Natural killer cell treated with Interleukin-12 subunit alpha and Interleukin-12 subunit beta and Interleukin-15 and Interleukin-18, amount 100 ng/mL, for 72 hours (primary cell): ENCODE measurements around the gene UGT1A5. TPM values are rescaled to one million over a fixed set of nuclear protein-coding genes. Genes with fewer than 3 reads are reported as not detected.

Experiments
- ATAC-seq, 2 donors: fragments of 150-1000 bp; cut with Tn5 transposase in 1 of 2; sonication (Bioruptor Pico), chemical (Tn5 transposase) in 1 of 2; 2 replicates each; pipeline ENCODE4 v1.10.0; 2021
- DNase-seq: peaks from one replicate; pipeline ENCODE4 v3.0.0; 2022; ENCODE audit warnings: low spot score
- H3K27ac Mint-ChIP-seq, 2 donors: 1 replicate in 1 of 2; 2 replicates in 1 of 2; pipeline ENCODE4 v1.8.0; 2022; ENCODE audit warnings: mixed read lengths in 2 of 2, mild to moderate bottlenecking in 1 of 2, moderate library complexity in 1 of 2
- H3K27me3 Mint-ChIP-seq, 2 donors: 1 replicate in 1 of 2; 2 replicates in 1 of 2; pipeline ENCODE4 v1.8.0; 2022; ENCODE audit warnings: mixed read lengths in 2 of 2
- H3K36me3 Mint-ChIP-seq: one replicate; pipeline ENCODE4 v1.8.0; 2022; ENCODE audit warnings: mixed read lengths
- H3K4me1 Mint-ChIP-seq, 2 donors: 1 replicate in 1 of 2; 2 replicates in 1 of 2; pipeline ENCODE4 v1.8.0; 2022; ENCODE audit warnings: low read depth in 2 of 2, mixed read lengths in 2 of 2, mild to moderate bottlenecking in 1 of 2
- H3K4me3 Mint-ChIP-seq: one replicate; pipeline ENCODE4 v1.8.0; 2022; ENCODE audit warnings: mixed read lengths
- H3K9me3 Mint-ChIP-seq: 2 replicates; pipeline ENCODE4 v1.8.0; 2022; ENCODE audit warnings: mixed read lengths
- total RNA-seq, 2 donors: library from RNA; stranded (reverse); gene quantifications; one replicate each; pipeline ENCODE4 v1.2.3, GENCODE V29; 2022

UGT1A5 gene
- total RNA-seq, 2 donors from 2014 or later = not detected

DNA sequence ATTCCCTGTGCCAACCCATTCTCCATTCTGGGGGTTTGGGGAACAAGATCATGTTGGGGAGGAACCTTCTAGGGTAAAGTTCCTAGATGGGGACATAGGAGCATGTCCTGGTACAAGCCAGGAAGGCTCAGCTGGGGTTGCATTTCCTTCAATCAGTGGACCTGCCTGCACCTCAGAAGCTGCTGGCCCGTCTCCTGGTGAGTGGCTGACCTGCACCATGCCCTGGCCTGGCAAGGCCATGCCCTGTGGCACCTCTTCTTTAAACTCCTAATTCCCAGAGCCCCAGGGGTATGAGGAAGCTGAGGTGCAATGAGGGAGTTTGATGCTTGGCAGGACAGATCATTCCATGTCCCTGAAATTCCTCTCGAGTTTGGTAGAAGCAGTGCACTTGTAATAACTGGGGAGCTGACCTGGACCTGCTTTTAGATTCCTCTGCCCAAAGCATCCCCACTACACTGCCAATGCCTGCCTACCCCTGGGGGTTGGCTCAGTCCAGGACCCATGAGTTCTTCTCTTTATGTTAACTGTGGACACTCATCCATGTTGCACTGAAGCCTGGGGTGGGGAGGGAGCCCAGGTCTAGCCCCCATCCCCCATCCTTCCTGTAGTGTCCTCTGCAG, 90.7 kb downstream of the UGT1A5 start:
- H3K36me3 Mint-ChIP-seq = no peaks in the 10 kb centered on the region
- H3K4me3 Mint-ChIP-seq = no peak overlapping the region
- DNase-seq (no peak), ATAC-seq (no peak)
- H3K27ac Mint-ChIP-seq = no peak overlapping the region
- H3K9me3 Mint-ChIP-seq = no peaks in the 10 kb centered on the region
- peaks cover 12 to 42% of the 10 kb centered on the region in 2 donors for H3K27me3 Mint-ChIP-seq
- peaks cover 0 to 3% of the 10 kb centered on the region in 2 donors for H3K4me1 Mint-ChIP-seq

DNA sequence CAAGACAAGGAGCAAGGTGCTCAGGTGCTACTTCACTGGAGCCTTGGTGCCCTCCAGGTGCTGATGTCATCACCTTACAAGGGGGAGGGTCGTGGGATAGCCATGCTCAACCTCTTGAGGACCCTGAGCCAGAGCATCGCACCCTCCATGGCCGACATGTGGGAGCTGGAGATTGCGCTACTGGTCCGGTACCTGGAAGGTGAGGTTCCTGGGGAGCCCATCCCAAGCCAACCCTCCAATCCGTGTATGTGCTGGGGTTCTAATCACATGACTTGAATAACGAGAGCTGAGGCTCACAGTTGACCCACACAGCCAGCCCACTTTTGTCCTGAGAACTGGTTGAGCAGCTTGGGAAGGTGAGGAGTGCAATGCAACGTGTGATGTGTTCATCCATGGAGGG, 91.3 kb downstream of the UGT1A5 start:
- H3K36me3 Mint-ChIP-seq = no peaks in the 10 kb centered on the region
- peaks cover 11 to 42% of the 10 kb centered on the region in 2 donors for H3K27me3 Mint-ChIP-seq

DNA sequence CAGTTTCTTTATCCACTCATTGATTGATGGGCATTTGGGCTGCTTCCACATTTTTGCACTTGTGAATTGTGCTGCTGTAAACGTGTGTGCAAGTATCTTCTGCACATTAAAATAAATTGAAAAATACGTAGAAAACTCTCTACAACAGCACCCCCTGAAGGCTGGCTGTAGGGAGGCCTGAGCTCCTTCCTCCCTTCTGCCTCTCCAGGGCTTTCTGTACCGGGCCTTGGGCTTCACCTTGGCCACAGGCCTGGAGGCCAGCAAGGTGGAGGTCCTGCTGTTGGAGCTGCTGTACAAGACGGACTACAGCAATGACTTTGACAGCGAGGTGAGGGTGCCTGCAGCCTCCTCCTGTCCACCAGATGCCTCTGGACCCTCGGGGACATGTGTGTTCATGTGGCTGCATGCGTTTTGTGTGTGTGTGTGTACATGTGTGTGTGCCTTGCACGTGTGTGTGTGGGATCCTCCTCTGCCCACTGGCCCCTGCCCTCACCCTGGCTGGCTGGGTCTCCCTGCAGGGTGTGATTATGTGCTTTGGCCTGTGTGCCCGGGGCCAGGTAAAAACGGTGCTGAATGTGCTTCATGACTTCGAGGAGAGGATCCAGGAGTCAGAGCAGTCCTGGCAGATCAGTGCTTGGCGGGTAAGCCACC, 94.6 kb downstream of the UGT1A5 start:
- ATAC-seq (no peak), DNase-seq (peak; percentile 60)
- H3K9me3 Mint-ChIP-seq = no peaks in the 10 kb centered on the region
- no peaks in the 10 kb centered on the region for H3K36me3 Mint-ChIP-seq
- no peak overlapping the region for H3K27ac Mint-ChIP-seq
- no peak overlapping the region for H3K4me3 Mint-ChIP-seq
- no peaks in the 10 kb centered on the region for H3K4me1 Mint-ChIP-seq
- H3K27me3 Mint-ChIP-seq = peaks cover 17 to 40% of the 10 kb centered on the region in 2 donors

More for the DNA sequence above, 91.3 kb downstream of the UGT1A5 start:
- DNase-seq = no peak
- Mint-ChIP-seq H3K4me1 (peaks cover 0 to 3% of the 10 kb centered on the region in 2 donors), H3K27ac (no peak overlapping the region), H3K9me3 (no peaks in the 10 kb centered on the region), H3K4me3 (no peak overlapping the region)
- ATAC-seq = no peak

DNA sequence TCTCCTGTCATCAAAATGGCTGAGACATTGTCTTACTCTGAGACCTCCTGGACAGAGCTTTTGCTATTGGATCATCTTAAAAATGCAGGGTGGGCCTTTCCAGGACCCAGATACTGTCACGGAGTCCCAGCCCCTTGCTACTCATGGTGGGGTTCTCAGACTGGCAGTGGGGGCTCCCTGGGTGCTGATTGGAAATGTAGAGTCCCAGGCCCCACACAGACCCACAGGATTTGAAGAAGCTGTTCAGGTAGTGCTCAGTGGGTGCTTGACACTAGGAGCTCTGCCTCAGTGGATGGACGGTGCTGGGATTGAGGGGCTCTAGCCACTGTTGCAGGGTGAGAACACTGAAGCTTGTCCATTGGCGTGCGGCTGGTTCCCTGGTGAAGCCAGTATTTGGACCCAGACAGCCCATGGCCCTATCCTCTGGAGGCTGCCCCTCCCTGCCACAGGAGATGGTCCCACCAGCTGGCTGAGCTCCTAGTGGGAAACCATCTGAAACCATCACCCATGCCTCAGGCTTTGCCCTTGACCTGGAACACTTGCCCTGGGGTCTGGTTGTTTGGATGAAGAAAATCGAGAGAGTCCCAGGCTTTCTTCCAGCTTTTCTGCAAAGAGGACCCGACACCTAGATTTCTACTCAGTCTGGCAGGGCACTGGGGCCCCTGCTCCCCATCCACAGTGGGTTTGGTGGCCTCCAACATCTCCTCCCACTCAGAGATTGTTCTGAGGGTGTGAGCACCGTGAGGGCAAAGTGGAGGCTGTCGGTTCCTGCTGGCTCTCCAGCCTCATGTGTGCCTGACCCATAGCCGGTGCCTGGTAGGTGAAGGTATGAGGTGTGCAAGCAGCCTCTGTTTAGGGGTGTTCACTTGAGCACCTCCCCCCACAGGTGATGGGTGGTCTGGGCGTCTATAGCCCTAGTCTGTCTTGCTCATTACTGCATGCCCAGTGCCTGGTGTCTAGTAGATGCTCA, 95.5 kb downstream of the UGT1A5 start:
- Mint-ChIP-seq H3K36me3 (no peaks in the 10 kb centered on the region), H3K4me3 (no peak overlapping the region), H3K9me3 (no peaks in the 10 kb centered on the region), H3K4me1 (no peaks in the 10 kb centered on the region), H3K27me3 (peaks cover 18 to 32% of the 10 kb centered on the region in 2 donors), H3K27ac (no peak overlapping the region)
- ATAC-seq (no peak), DNase-seq (peak; percentile 42)

DNA sequence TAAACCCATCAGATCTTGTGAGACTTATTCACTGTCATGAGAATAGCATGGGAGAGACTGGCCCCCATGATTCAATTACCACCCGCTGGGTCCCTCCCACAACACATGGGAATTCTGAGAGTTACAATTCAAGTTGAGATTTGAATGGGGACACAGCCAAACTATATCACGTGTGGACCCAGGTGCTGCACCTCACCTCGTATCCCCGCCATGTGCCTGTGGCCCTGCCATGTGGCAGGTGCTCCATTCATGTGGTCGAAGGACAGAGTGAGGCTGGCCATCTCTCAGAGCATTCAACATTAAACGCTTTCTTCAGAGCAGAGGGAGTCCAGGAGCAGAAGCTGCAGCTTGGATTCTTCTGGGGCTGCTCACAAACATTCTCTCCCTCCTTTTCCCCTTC, 97.7 kb downstream of the UGT1A5 start:
- Mint-ChIP-seq H3K27me3 (peaks cover 24 to 25% of the 10 kb centered on the region in 2 donors), H3K4me3 (no peak overlapping the region), H3K4me1 (no peaks in the 10 kb centered on the region), H3K9me3 (no peaks in the 10 kb centered on the region), H3K27ac (no peak overlapping the region), H3K36me3 (no peaks in the 10 kb centered on the region)
- DNase-seq (peak; percentile 2), ATAC-seq (no peak)

DNA sequence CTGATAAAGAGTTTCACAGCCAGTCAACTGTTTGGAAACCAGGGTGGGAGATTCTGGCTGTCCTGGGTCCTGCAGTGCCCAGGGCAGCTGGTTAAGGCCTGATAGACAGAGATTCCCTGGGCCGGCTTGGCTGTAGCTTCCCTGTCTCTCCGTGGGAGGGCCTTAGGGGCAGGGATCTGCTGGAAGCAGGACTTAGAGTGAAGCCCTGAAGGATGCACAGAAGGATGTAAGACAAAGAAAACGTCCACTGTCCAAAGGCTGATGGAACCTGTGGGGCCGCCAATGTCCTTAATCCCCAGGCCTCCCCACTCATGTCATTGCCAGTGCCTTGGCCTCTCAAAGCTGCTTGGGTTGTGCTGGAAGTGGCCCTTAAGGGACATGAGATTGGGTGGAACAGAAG, 98.4 kb downstream of the UGT1A5 start:
- H3K9me3 Mint-ChIP-seq = no peaks in the 10 kb centered on the region
- DNase-seq = peak; percentile 34
- H3K27ac Mint-ChIP-seq = no peak overlapping the region
- no peaks in the 10 kb centered on the region for H3K36me3 Mint-ChIP-seq
- no peak overlapping the region for H3K4me3 Mint-ChIP-seq
- H3K4me1 Mint-ChIP-seq = no peaks in the 10 kb centered on the region
- peaks cover 23 to 24% of the 10 kb centered on the region in 2 donors for H3K27me3 Mint-ChIP-seq
- ATAC-seq = no peak

DNA sequence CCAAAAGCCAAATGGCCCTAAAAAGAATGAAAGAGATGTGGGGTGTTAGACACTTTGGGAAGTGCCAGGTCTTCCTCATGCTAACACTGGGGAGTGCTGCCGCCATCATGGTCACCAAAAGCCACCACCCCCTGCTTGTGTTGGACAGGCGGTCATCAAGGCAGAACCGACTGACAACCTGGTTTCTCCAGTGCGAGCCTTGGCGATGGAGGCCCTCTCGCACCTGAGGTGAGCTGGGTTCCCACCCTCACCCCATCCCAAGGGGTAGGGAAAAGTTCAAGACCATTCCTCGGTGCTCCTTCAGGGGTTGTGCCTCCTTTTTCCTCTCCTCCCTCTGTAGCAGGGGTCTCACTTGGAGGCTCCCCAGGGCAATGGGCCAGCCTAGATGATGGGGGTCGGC, 99.0 kb downstream of the UGT1A5 start:
- no peaks in the 10 kb centered on the region for H3K4me1 Mint-ChIP-seq
- DNase-seq = peak; percentile 20
- no peak overlapping the region for H3K27ac Mint-ChIP-seq
- ATAC-seq = no peak
- H3K36me3 Mint-ChIP-seq = no peaks in the 10 kb centered on the region
- H3K4me3 Mint-ChIP-seq = no peak overlapping the region
- H3K9me3 Mint-ChIP-seq = no peaks in the 10 kb centered on the region
- peaks cover 23 to 27% of the 10 kb centered on the region in 2 donors for H3K27me3 Mint-ChIP-seq

DNA sequence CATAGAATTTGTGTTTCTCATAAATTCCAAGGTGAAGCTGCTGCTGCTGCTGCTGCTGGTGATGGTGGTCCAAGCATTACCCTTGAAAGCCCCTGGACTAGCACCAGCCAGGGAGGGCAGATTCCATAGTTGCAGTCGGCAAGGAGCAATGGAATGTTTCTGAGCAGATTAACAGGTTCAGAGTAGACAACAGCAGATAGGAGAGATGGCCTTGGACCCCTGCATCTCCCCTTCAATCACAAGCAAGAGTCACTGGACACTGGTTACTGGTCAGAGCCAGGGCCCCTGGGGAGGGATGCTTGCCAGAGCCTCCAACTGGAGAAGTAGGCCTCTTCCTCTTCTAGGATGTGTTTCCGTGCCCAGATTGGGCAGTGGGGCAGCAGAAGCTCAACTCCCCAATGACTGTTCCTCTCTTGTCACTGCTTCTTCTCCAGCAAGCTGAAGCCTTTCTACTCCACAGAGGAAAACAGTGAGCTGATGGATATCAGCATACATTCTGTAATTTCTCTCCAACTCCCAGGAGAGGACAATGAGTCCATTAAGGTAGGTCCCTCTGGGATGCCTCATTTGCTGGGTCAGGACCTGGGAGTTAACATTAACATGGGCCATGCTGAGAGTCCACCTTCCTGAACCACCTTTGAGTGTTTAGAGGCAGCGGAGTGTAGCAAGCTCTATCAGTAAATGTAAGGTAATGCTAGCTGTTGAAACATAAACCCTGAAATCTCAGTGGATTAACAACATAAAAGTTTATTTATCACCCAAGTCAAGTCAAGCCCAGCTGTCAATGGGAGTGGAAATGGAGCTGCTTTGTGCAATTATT, 100.7 kb downstream of the UGT1A5 start:
- ATAC-seq = no peak
- no peak overlapping the region for H3K27ac Mint-ChIP-seq
- H3K4me1 Mint-ChIP-seq = no peaks in the 10 kb centered on the region
- DNase-seq = peak; percentile 25
- H3K4me3 Mint-ChIP-seq = no peak overlapping the region
- H3K36me3 Mint-ChIP-seq = no peaks in the 10 kb centered on the region
- H3K27me3 Mint-ChIP-seq = peaks cover 27 to 30% of the 10 kb centered on the region in 2 donors
- H3K9me3 Mint-ChIP-seq = no peaks in the 10 kb centered on the region

DNA sequence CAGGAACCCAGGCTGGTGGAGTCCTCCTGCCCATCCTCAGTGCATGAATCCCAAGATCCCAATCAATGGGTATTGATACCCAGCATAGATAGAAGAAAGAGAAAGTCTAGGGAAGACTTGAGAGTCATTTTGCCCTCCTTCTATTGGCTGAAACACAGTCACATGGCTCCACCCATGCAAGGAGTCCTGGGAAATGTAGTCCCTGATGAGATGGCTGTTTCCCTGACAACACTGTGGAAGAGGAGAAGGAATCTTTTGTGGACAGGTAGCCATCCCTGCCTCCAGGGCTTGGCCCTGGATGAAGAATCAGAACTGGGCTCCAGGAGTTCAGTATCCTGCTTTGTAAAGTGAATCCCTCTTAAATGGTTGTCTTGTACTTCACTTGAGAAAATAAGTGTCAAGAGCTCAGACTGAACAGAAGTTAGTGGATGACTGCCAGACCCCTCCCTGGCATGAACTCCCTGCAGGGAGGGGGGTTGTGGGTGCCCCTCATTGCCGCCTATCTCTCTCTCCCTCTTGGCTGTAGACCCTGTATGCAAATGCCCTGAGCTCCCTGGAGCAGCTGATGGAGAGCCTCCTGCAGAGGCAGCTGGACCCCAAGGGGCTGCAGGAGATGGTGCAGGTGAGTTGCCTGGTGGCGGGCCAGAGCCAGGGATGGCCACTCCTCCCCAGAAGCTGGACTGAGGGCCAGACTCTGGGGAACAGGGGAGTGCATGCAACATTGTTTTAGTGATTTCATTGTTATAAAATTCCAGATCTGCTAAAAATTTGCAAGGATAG, 101.5 kb downstream of the UGT1A5 start:
- no peak for DNase-seq
- H3K4me1 Mint-ChIP-seq = no peaks in the 10 kb centered on the region
- no peak overlapping the region for H3K4me3 Mint-ChIP-seq
- no peaks in the 10 kb centered on the region for H3K36me3 Mint-ChIP-seq
- H3K9me3 Mint-ChIP-seq = no peaks in the 10 kb centered on the region
- no peak overlapping the region for H3K27ac Mint-ChIP-seq
- no peak for ATAC-seq
- H3K27me3 Mint-ChIP-seq = peaks cover 27 to 30% of the 10 kb centered on the region in 2 donors

DNA sequence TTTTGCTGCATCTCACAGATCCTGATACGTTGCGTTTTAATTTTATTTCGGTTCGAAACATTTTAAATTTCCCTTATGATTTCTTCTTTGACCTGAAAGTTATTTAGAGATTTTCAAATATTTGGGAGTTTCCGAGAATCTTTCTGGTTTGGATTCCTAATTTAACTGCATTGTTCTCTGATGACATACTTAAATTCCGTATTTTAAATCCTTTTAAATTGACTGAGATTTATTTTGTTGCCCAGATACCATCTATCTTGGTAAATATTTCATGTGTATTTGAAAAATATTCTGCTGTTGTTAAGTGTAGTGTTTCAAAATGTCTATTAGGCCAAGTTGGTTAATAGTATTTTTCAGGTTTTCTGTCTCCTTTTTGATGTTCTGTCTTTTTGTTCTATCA, 103.2 kb downstream of the UGT1A5 start:
- Mint-ChIP-seq H3K4me1 (no peaks in the 10 kb centered on the region), H3K4me3 (no peak overlapping the region), H3K36me3 (no peaks in the 10 kb centered on the region), H3K27me3 (peaks cover 20 to 22% of the 10 kb centered on the region in 2 donors), H3K9me3 (no peaks in the 10 kb centered on the region), H3K27ac (no peak overlapping the region)
- DNase-seq (no peak), ATAC-seq (no peak)

DNA sequence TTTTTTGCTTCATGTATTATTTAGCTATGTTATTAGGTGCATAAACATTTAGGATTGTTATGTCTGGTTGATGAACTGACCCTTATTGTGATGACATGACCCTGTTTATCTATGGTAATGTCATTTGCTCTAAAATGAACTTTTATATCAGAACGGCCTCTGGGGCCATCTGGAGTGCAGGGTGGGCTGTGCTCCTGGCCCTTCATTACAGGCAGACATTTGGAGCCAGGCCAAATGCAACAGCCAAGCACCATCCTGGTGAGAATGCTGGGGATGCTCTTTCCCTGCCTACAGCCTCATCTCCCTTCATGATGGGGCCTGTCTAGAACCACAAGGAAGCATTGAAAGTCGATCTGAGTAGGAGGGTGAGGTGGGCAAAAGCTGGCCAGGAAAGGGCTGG, 103.6 kb downstream of the UGT1A5 start:
- ATAC-seq = no peak
- H3K4me1 Mint-ChIP-seq = no peaks in the 10 kb centered on the region

DNA sequence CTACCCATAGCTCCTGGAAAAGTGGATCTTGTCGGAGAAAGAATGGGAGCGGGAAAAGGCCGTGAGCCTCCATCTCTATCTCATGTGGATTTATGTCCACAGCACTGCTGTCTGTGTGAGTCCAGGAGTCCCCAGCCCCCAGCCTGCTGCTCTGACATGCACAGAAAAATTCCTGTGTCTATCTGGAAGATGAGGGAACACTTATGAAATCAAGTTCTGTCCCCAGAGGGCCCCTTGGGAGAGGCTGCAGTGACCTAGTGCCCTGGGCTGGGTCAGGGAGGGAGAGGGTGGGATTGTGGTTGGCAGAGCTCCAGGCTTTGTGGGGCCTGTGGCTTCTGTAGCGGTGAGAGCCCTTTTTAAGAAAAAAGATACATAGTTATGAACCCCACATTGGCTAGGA, 104.1 kb downstream of the UGT1A5 start:
- Mint-ChIP-seq H3K4me1 (no peaks in the 10 kb centered on the region), H3K27me3 (peaks cover 22% of the 10 kb centered on the region in 2 donors), H3K9me3 (no peaks in the 10 kb centered on the region), H3K4me3 (no peak overlapping the region), H3K27ac (no peak overlapping the region), H3K36me3 (no peaks in the 10 kb centered on the region)
- no peak for ATAC-seq
- no peak for DNase-seq

More for the DNA sequence above, 103.6 kb downstream of the UGT1A5 start:
- H3K9me3 Mint-ChIP-seq = no peaks in the 10 kb centered on the region
- H3K36me3 Mint-ChIP-seq = no peaks in the 10 kb centered on the region
- H3K27me3 Mint-ChIP-seq = peaks cover 20 to 22% of the 10 kb centered on the region in 2 donors
- H3K27ac Mint-ChIP-seq = no peak overlapping the region
- DNase-seq = no peak
- H3K4me3 Mint-ChIP-seq = no peak overlapping the region
